HepG2 (cell line): ENCODE data around the gene SPAG4. TPM values are rescaled to one million over a fixed set of nuclear protein-coding genes. Genes with fewer than 3 reads are reported as not detected.
A peak's percentile ranks its signal among the peaks of the same experiment; 100 is the strongest.

ENCODE experiments used
- AHR ChIP-seq: IDR thresholded peaks from 2 replicates; pipeline ENCODE4 v1.6.1; 2018; ENCODE audit warnings: missing genetic modification reagents, missing compliant biosample characterization
- BORCS8-MEF2B ChIP-seq: sonication (generic); formaldehyde crosslinking; IDR thresholded peaks from 2 replicates; pipeline ENCODE4 v1.8.0; 2022; ENCODE audit warnings: mild to moderate bottlenecking, missing genetic modification reagents
- CSRNP1 ChIP-seq: sonication (generic); formaldehyde crosslinking; IDR thresholded peaks from 2 replicates; pipeline ENCODE4 v1.8.1; 2023; ENCODE audit warnings: mild to moderate bottlenecking, missing genetic modification reagents
- MAFK ChIP-seq, 2 experiments: IDR thresholded peaks in 1 of 2; conservative IDR thresholded peaks in 1 of 2; 2 replicates each; pipeline ENCODE4 v1.6.1; 2011; ENCODE audit warnings: improper control_type of control experiment in 2 of 2, low read length in 2 of 2
- MTA3 ChIP-seq: sonication (generic); formaldehyde crosslinking; IDR thresholded peaks from 2 replicates; pipeline ENCODE4 v1.4.0; 2020; ENCODE audit warnings: missing genetic modification reagents
- MXI1 ChIP-seq: IDR thresholded peaks from 3 replicates; pipeline ENCODE4 v1.6.1; 2012; ENCODE audit warnings: low read depth, low read length, inconsistent platforms, borderline replicate concordance
- NR2F1 ChIP-seq, 2 experiments: fragments of 450-650 bp in 1 of 2; formaldehyde crosslinking in 1 of 2; IDR thresholded peaks; 2 replicates each; pipeline versions ENCODE4 v1.5.0 to v1.6.1; 2016 to 2020; ENCODE audit warnings: mild to moderate bottlenecking in 1 of 2, missing compliant biosample characterization in 1 of 2, missing genetic modification reagents in 1 of 2, moderate library complexity in 1 of 2
- POLR2AphosphoS5 ChIP-seq: IDR thresholded peaks from 2 replicates; pipeline ENCODE4 v1.6.1; 2012; ENCODE audit warnings: low read depth, low read length
- SOX13 ChIP-seq, 3 experiments: fragments of 450-650 bp in 1 of 3; sonication (generic) in 1 of 3; formaldehyde crosslinking in 1 of 3; IDR thresholded peaks in 2 of 3; conservative IDR thresholded peaks in 1 of 3; 2 replicates each; pipeline versions ENCODE4 v1.5.0 to v1.6.1; 2016 to 2020; ENCODE audit warnings: antibody characterized with exemption in 1 of 3, mild to moderate bottlenecking in 1 of 3, missing compliant biosample characterization in 1 of 3, missing genetic modification reagents in 1 of 3, moderate library complexity in 1 of 3
- ZBTB25 ChIP-seq: IDR thresholded peaks from 2 replicates; pipeline ENCODE4 v1.6.1; 2018; ENCODE audit warnings: missing genetic modification reagents
- ZHX2 ChIP-seq, 2 experiments: sonication (generic) in 1 of 2; formaldehyde crosslinking in 1 of 2; IDR thresholded peaks; 2 replicates each; pipeline versions ENCODE4 v1.6.1 to v1.9.0; 2014 to 2022; ENCODE audit warnings: antibody characterized with exemption in 1 of 2, borderline replicate concordance in 1 of 2, inconsistent platforms in 1 of 2, low read depth in 1 of 2, missing genetic modification reagents in 1 of 2
- ZNF101 ChIP-seq: sonication (generic); formaldehyde crosslinking; IDR thresholded peaks from 2 replicates; pipeline ENCODE4 v1.4.0; 2020; ENCODE audit warnings: mild to moderate bottlenecking, low read depth, missing genetic modification reagents, borderline replicate concordance
- ZNF326 ChIP-seq: sonication (generic); formaldehyde crosslinking; IDR thresholded peaks from 2 replicates; pipeline ENCODE4 v1.4.0; 2020; ENCODE audit warnings: missing genetic modification reagents, borderline replicate concordance
- ZNF580 ChIP-seq: IDR thresholded peaks from 2 replicates; pipeline ENCODE4 v1.6.1; 2016; ENCODE audit warnings: low read depth, borderline replicate concordance
- ZNF772 ChIP-seq: sonication (generic); formaldehyde crosslinking; IDR thresholded peaks from 2 replicates; pipeline ENCODE4 v1.5.0; 2020; ENCODE audit warnings: mild to moderate bottlenecking, missing genetic modification reagents
- polyA plus RNA-seq, 8 experiments: library from polyadenylated mRNA; depleted of rRNA in 3 of 8; stranded (reverse) in 7 of 8; unstranded in 1 of 8; fragments of >200 nt; fragmentation: Illumina TruSeq in 4 of 8; extraction: Trizol in 4 of 8; gene quantifications; 2 replicates each; pipeline versions ENCODE4 v1.2.1 to v1.2.3, GENCODE V29; 2011 to 2016; ENCODE audit warnings: low read depth in 4 of 8, missing spikeins in 1 of 8, mixed read lengths in 1 of 8; ENCODE audit not compliant: insufficient read depth in 1 of 8
- total RNA-seq, 5 experiments: library from RNA; depleted of rRNA; stranded (reverse); fragments of >200 nt; fragmentation: Illumina TruSeq; extraction: Trizol; gene quantifications; 2 replicates each; pipeline ENCODE4 v1.2.3, GENCODE V29; 2016; ENCODE audit warnings: low read depth in 1 of 5
- TF ChIP-seq, protein P1 (sequence below): sonication (generic); formaldehyde crosslinking; IDR thresholded peaks from 2 replicates; pipeline ENCODE4 v1.4.0; 2020; ENCODE audit warnings: mild to moderate bottlenecking, missing genetic modification reagents

The SPAG4 gene
- total and polyA plus RNA-seq, 2 of the 13 experiments (the other 11 are each of a cell fraction or from before 2014, with no cell fraction given), result 5.8 to 137 TPM

DNA sequence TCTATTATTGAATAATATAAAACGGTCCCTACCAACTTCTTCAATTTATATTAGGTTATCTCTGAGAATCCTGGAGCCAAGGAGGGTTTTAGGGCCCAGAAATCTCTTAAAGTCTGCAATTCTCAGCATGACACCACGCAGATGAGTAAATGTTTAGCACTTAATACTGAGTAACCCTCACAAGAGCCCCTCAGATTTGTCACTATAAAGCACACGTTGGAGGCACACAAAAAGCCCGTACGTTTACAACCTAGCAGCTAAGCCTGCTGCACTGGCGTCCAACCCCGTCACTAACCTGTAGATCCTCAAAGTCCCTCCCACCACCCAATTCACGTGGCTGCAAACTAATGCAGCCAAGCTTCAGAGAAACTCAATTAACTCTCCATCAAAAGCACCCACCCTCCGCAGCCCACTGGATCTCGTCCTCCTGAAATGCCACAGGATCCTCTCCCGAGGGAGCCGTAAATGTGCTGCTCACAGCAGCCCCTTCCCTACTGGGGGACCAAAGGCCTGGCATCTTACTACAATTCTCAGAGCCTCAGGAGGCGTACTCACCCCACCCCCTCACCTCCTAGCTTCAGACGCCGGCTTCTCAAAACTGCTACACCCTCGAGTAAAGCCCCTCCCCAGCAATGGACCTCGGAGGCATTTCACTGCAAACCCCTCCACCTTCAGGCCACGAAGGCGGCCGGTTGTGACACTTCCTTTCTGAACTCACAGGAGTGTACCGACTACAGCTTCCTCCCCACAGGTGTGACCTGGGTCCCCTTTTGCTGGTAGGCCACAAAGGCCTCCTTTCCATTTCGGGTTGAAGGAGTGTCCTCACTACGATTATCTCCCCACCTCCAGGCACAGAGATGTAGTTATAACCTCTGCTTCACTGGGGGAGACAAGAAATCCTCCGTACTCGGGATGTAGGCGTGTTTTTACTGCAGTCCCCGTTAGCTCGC lies 48.2 kb downstream of the SPAG4 start (continued):
- no peak for TF ChIP-seq MAFK (conservative IDR thresholded peaks at IDR 0.05 in 1 of 2, IDR thresholded peaks at IDR 0.05 in 1 of 2; ENCODE audit: low read length in 2 of 2)
- TF ChIP-seq NR2F1 (CRISPR knock-in tag; IDR thresholded peaks at IDR 0.05), result 0 out of 4 replicates have a peak, but pooled peaks have one; percentile 4 to 16
- TF ChIP-seq ZNF772 (CRISPR knock-in tag), result peak; percentile 19; the same call in 1 of the 2 replicates
- peak; percentile 90; the same call in 1 of the 2 replicates for TF ChIP-seq ZNF326 (CRISPR knock-in tag)
- 0 out of 2 replicates have a peak, but pooled peaks have one; percentile 37 for TF ChIP-seq ZNF580 (CRISPR knock-in tag)
- TF ChIP-seq CSRNP1, result no peak
- 0 out of 2 replicates have a peak, but pooled peaks have one; percentile 51 for TF ChIP-seq ZHX2 (IDR thresholded peaks at IDR 0.05; ENCODE audit: low read depth)
- TF ChIP-seq ZHX2 (CRISPR knock-in tag; IDR thresholded peaks at IDR 0.05; ENCODE audit: borderline replicate concordance), result no peak
- TF ChIP-seq POLR2AphosphoS5, result peak; percentile 20; the same call in 1 of the 2 replicates
- TF ChIP-seq, protein P1, sequence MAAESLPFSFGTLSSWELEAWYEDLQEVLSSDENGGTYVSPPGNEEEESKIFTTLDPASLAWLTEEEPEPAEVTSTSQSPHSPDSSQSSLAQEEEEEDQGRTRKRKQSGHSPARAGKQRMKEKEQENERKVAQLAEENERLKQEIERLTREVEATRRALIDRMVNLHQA (CRISPR knock-in tag), result peak; percentile 50; the same call in 1 of the 2 replicates
- 0 out of 2 replicates have a peak, but pooled peaks have one; percentile 43 for TF ChIP-seq AHR (CRISPR knock-in tag)
- TF ChIP-seq ZBTB25 (CRISPR knock-in tag), result 0 out of 2 replicates have a peak, but pooled peaks have one; percentile 25
- no peak for TF ChIP-seq ZNF101
- no peak for TF ChIP-seq SOX13 (IDR thresholded peaks at IDR 0.05)
- peak in 1 of 2 experiments; percentile 85; a peak in 1 of 4 replicates for TF ChIP-seq SOX13 (CRISPR knock-in tag; conservative IDR thresholded peaks at IDR 0.05 in 1 of 2, IDR thresholded peaks at IDR 0.05 in 1 of 2)
- peak; percentile 41; the same call in 1 of the 3 replicates for TF ChIP-seq MXI1
- TF ChIP-seq MTA3 (CRISPR knock-in tag), result 0 out of 2 replicates have a peak, but pooled peaks have one; percentile 27
- TF ChIP-seq BORCS8-MEF2B, result no peak
